A549 (cell line): ENCODE data around the gene SLC22A31. TPM values are rescaled to one million over a fixed set of nuclear protein-coding genes. Genes with fewer than 3 reads are reported as not detected.

Experiments
- ATAC-seq, 2 experiments: fragments of 200-7000 bp in 1 of 2; fragments of >200 bp in 1 of 2; cut with Nextera tagmentation in 1 of 2; cut with Tn5 transposase in 1 of 2; 3 replicates each; pipeline versions ENCODE4 v1.8.0 to v1.9.1; 2018 to 2020; ENCODE audit warnings: mild to moderate bottlenecking in 1 of 2, moderate library complexity in 1 of 2
- CTCF ChIA-PET: fragments of 300-600 bp; sonication (Branson Sonifier 250); formaldehyde crosslinking; extraction: SDS; loops from one replicate; lab custom pipeline; 2021; ENCODE audit warnings: antibody characterized with exemption, inconsistent platforms; lab: Yijun Ruan, JAX
- POLR2A ChIA-PET: fragments of 350-600 bp; formaldehyde crosslinking; extraction: SDS; loops from one replicate; lab custom pipeline; 2021; ENCODE audit warnings: antibody characterized with exemption, inconsistent platforms; lab: Yijun Ruan, JAX
- DNase-seq, 2 experiments: peaks; one replicate each; pipeline versions ENCODE4 v3.0.0 to v3.0.0-alpha.2; 2011 to 2016; ENCODE audit warnings: low read depth in 1 of 2, low spot score in 1 of 2
- FAIRE-seq: peaks from 2 replicates; lab custom pipeline; 2011; peaks lifted over from hg19 to GRCh38; lab: Jason Lieb, UNC
- H3K27ac ChIP-seq, 2 experiments: fragments of >200 bp; sonication (Bioruptor Twin); formaldehyde crosslinking; 3 replicates each; pipeline ENCODE4 v1.5.1; 2016 to 2017
- H3K4me1 ChIP-seq: fragments of >200 bp; sonication (Bioruptor Twin); formaldehyde crosslinking; 3 replicates; pipeline ENCODE4 v1.6.1; 2016
- H3K4me2 ChIP-seq: fragments of >200 bp; sonication (Bioruptor Twin); formaldehyde crosslinking; 3 replicates; pipeline ENCODE4 v1.6.1; 2016
- H3K4me3 ChIP-seq: fragments of >200 bp; sonication (Bioruptor Twin); formaldehyde crosslinking; 3 replicates; pipeline ENCODE4 v1.5.1; 2016
- H3K9me3 ChIP-seq: fragments of >200 bp; sonication (Bioruptor Twin); formaldehyde crosslinking; 3 replicates; pipeline ENCODE4 v1.6.1; 2016
- ATOH8 ChIP-seq: fragments of 250-450 bp; sonication (Bioruptor Pico); IDR thresholded peaks from 2 replicates; pipeline ENCODE4 v1.5.0; 2020; ENCODE audit warnings: low read depth, mild to moderate bottlenecking, moderate library complexity
- BCL3 ChIP-seq: fragments of >200 bp; sonication (Bioruptor Twin); formaldehyde crosslinking; IDR thresholded peaks from 3 replicates; pipeline ENCODE4 v1.6.1; 2016
- CBX2 ChIP-seq: fragments of 200-600 bp; sonication (generic); IDR thresholded peaks from 2 replicates; pipeline ENCODE4 v1.6.1; 2016; ENCODE audit warnings: low read depth, mild to moderate bottlenecking, borderline replicate concordance
- CHD2 ChIP-seq: fragments of 150-350 bp; IDR thresholded peaks from 2 replicates; pipeline ENCODE4 v1.6.1; 2014; ENCODE audit warnings: low read length; ENCODE audit not compliant: partially characterized antibody
- EHF ChIP-seq: fragments of 250-450 bp; sonication (Bioruptor Pico); IDR thresholded peaks from 2 replicates; pipeline ENCODE4 v1.5.0; 2020; ENCODE audit warnings: mild to moderate bottlenecking
- ELK1 ChIP-seq: fragments of 150-350 bp; IDR thresholded peaks from 2 replicates; pipeline ENCODE4 v1.6.1; 2014; ENCODE audit warnings: low read depth, mild to moderate bottlenecking, low read length
- EP300 ChIP-seq, 2 experiments: fragments of >200 bp; sonication (Bioruptor Twin); formaldehyde crosslinking; IDR thresholded peaks; 2 replicates in 1 of 2; 3 replicates in 1 of 2; pipeline ENCODE4 v1.6.1; 2016 to 2017
- FOSB ChIP-seq: fragments of 250-450 bp; sonication (Bioruptor Pico); IDR thresholded peaks from 2 replicates; pipeline ENCODE4 v1.5.0; 2020; ENCODE audit warnings: mild to moderate bottlenecking, moderate library complexity
- FOSL2 ChIP-seq, 2 experiments: fragments of 450-650 bp in 1 of 2; fragments of >200 bp in 1 of 2; sonication (Bioruptor Twin) in 1 of 2; formaldehyde crosslinking; IDR thresholded peaks; 2 replicates each; pipeline versions ENCODE4 v1.5.0 to v1.6.1; 2016 to 2020; ENCODE audit warnings: mild to moderate bottlenecking in 1 of 2, moderate library complexity in 1 of 2
- HES2 ChIP-seq: fragments of >200 bp; sonication (Bioruptor Twin); formaldehyde crosslinking; IDR thresholded peaks from 2 replicates; pipeline ENCODE4 v1.6.1; 2016
- HOXB13 ChIP-seq: fragments of 250-450 bp; sonication (Bioruptor Pico); IDR thresholded peaks from 2 replicates; pipeline ENCODE4 v1.5.0; 2020; ENCODE audit warnings: low read depth, mild to moderate bottlenecking, moderate library complexity
- KDM1A ChIP-seq: fragments of 200-600 bp; sonication (generic); IDR thresholded peaks from 2 replicates; pipeline ENCODE4 v1.6.1; 2016; ENCODE audit warnings: low read depth, mild to moderate bottlenecking
- NPAS2 ChIP-seq: fragments of 250-450 bp; sonication (Bioruptor Pico); IDR thresholded peaks from 2 replicates; pipeline ENCODE4 v1.8.0; 2022; ENCODE audit warnings: mild to moderate bottlenecking, moderate library complexity, borderline replicate concordance
- PBX3 ChIP-seq: IDR thresholded peaks from 2 replicates; pipeline ENCODE4 v1.6.1; 2012
- RAD21 ChIP-seq, 2 experiments: fragments of >200 bp in 1 of 2; sonication (Bioruptor Twin) in 1 of 2; formaldehyde crosslinking in 1 of 2; IDR thresholded peaks in 1 of 2; conservative IDR thresholded peaks in 1 of 2; 2 replicates in 1 of 2; 3 replicates in 1 of 2; pipeline ENCODE4 v1.6.1; 2012 to 2018; ENCODE audit warnings: inconsistent platforms in 1 of 2
- RARB ChIP-seq: fragments of 250-450 bp; sonication (Bioruptor Pico); IDR thresholded peaks from 2 replicates; pipeline ENCODE4 v1.8.0; 2021; ENCODE audit warnings: mild to moderate bottlenecking, moderate library complexity
- RNF2 ChIP-seq: fragments of 200-600 bp; sonication (generic); IDR thresholded peaks from 2 replicates; pipeline ENCODE4 v1.6.1; 2016; ENCODE audit warnings: low read depth, mild to moderate bottlenecking, antibody characterized with exemption, moderate library complexity, borderline replicate concordance
- SMC3 ChIP-seq: fragments of >200 bp; sonication (Bioruptor Twin); formaldehyde crosslinking; IDR thresholded peaks from 3 replicates; pipeline ENCODE4 v1.6.1; 2018; ENCODE audit warnings: inconsistent platforms
- TP53 ChIP-seq: fragments of 250-450 bp; sonication (Bioruptor Pico); IDR thresholded peaks from 2 replicates; pipeline ENCODE4 v1.5.0; 2021; ENCODE audit warnings: mild to moderate bottlenecking, moderate library complexity
- USF2 ChIP-seq: fragments of 450-650 bp; IDR thresholded peaks from 2 replicates; pipeline ENCODE4 v1.6.1; 2014; ENCODE audit warnings: antibody characterized with exemption
- ZFP36 ChIP-seq: fragments of 450-650 bp; IDR thresholded peaks from 2 replicates; pipeline ENCODE4 v1.6.1; 2014; ENCODE audit warnings: borderline replicate concordance; ENCODE audit not compliant: partially characterized antibody
- WGBS: methylation state at CpG from one replicate; pipeline ENCODE4 v1.1.6; 2017; ENCODE audit errors: missing lambda C conversion rate; 5-methylcytosine and 5-hydroxymethylcytosine counted together
- polyA plus RNA-seq, 4 experiments: library from polyadenylated mRNA; depleted of rRNA in 3 of 4; stranded (reverse); fragments of >200 nt; fragmentation: RNase III in 1 of 4; extraction: RNeasy Plus Mini Kit Qiagen cat#74134 plus additional on column Dnase treatment in 1 of 4; gene quantifications; 2 replicates in 3 of 4; 3 replicates in 1 of 4; pipeline ENCODE4 v1.2.3, GENCODE V29; 2011 to 2017

The SLC22A31 gene
- polyA plus RNA-seq, 2 of the 4 experiments (the other 2 are of a cell fraction), result 0.36 to 0.77 TPM

- no peak for TF ChIP-seq RNF2
- no peak for TF ChIP-seq ELK1
- no peak for TF ChIP-seq FOSB (CRISPR knock-in tag)
- TF ChIP-seq FOSL2 (IDR thresholded peaks at IDR 0.05), result no peak
- 0 out of 2 replicates have a peak, but pooled peaks have one; percentile 6 for TF ChIP-seq FOSL2 (CRISPR knock-in tag; IDR thresholded peaks at IDR 0.05)
- no peak for TF ChIP-seq RARB (CRISPR knock-in tag)
- no peak for TF ChIP-seq KDM1A
- no peak for TF ChIP-seq CHD2
- no peak overlapping the region for H3K4me2 ChIP-seq
- 33% methylated on average over 3 of the region's 3 CpGs for WGBS
- FAIRE-seq (no peak), DNase-seq (no peak), ATAC-seq (no peak)
- H3K27ac ChIP-seq, result no peak overlapping the region
- no peaks in the 10 kb centered on the region for H3K4me1 ChIP-seq
- no peak overlapping the region for H3K4me3 ChIP-seq
- ChIA-PET POLR2A (interaction anchor here (0.6 kb wide), 1 partner anchor 8 kb away, joined by 3 read pairs; no protein-coding TSS in a partner anchor), CTCF (interaction anchor here (0.8 to 1.1 kb wide), 2 partner anchors 12 to 51 kb away, joined by 3 to 4 read pairs; no protein-coding TSS in a partner anchor)
- H3K9me3 ChIP-seq, result peaks cover 54% of the 10 kb centered on the region
Observed at GRCh38 chr16:89237733-89238132, 37.4 kb upstream of the SLC22A31 start.

GRCh38 chr16:89233678-89234490 lies 33.5 kb upstream of the SLC22A31 start:
- no peak overlapping the region for H3K4me2 ChIP-seq
- ChIA-PET CTCF (no interaction called here), POLR2A (no interaction called here)
- 94% methylated on average over 16 of the region's 16 CpGs for WGBS
- no peak for TF ChIP-seq BCL3
- no peak for TF ChIP-seq HES2
- no peak for TF ChIP-seq PBX3
- TF ChIP-seq TP53 (CRISPR knock-in tag), result no peak
- TF ChIP-seq KDM1A, result no peak
- TF ChIP-seq USF2, result no peak
- no peak for TF ChIP-seq NPAS2 (CRISPR knock-in tag)
- TF ChIP-seq EP300 (IDR thresholded peaks at IDR 0.05), result no peak
- TF ChIP-seq SMC3, result no peak
- no peak for TF ChIP-seq EHF (CRISPR knock-in tag)
- TF ChIP-seq ATOH8 (CRISPR knock-in tag), result no peak
- no peak for TF ChIP-seq CBX2
- TF ChIP-seq HOXB13 (CRISPR knock-in tag), result no peak
- TF ChIP-seq ZFP36, result no peak
- TF ChIP-seq RAD21 (conservative IDR thresholded peaks at IDR 0.05 in 1 of 2, IDR thresholded peaks at IDR 0.05 in 1 of 2), result no peak
- DNase-seq (no peak), FAIRE-seq (no peak), ATAC-seq (no peak)
- peaks cover 77% of the 10 kb centered on the region for H3K9me3 ChIP-seq
- no peak overlapping the region for H3K4me3 ChIP-seq
- H3K4me1 ChIP-seq, result no peaks in the 10 kb centered on the region
- no peak overlapping the region for H3K27ac ChIP-seq
